ENCODE results near the gene GBA2.

The GBA2 gene

GRCh38 chr9:35689542-35690293 lies 59.3 kb downstream of the GBA2 start, which contains the start of gene TPM2:
Gene TPM2, minus strand, starts transcription at chr9:35689925. Its CDS starts 108 bp downstream, at chr9:35689817.
- DNase-seq, result no peak

GRCh38 chr9:35688558-35689541 lies 60.2 kb downstream of the GBA2 start:
- DNase-seq, result no peak

DNA sequence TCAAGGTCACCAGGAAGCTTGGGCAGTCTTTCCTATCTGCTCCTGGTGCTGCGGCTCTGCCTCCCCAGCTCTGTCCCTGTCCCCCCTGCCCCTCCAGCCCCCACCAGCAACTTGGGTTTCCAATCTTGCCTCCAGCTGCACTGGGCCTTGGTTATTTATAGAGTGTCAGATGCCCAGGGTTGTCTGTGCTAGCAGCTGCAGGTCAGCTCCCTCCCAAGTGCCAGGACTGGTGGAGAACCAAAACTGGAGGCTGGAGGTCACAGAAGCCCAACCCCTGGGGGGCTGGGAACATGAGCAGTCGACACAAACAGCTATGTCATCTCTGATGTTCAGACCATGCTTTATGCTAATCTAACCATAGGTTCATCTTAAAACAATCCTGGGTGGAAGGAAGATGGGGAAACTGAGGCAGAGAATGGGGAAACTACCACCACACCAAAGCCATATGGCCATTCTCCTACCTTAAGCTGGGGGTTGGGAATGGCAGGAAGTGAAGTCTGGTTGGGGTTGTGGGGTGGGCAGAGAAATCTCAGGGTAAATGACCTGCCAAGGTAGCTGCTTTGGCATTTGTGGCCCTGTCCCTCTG lies 61.0 kb downstream of the GBA2 start:
- DNase-seq, result no peak

DNA sequence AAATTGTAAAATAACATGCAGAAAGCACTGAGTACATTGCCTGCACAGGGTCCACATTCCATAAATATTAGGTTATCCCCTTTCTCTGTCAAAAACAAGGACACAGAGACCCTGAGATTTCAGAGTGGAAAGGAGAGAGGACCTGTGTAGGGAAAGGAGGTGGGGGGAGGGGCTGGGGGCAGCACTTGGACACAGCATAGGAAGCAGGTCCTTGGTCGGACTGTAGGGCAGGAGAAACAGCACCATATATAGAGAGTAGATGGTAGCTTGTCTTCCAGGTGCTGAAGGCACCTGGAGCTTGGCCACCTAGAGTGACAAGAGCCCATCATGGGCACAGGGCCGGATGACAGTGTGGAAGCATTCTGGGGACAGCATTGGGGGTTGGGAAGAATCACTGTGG lies 61.7 kb downstream of the GBA2 start:
- no peak for DNase-seq
